GM19328 (cell line): ENCODE results near the gene UNC93A.
"Not testable (repeated sequence)": the region's sequence is repeated elsewhere in the genome, so short reads cannot be mapped to it uniquely, and the experiment has no call there.

Experiments
- ATAC-seq: cut with Tn5 transposase; IDR thresholded peaks from one replicate; pipeline ENCODE4 v1.9.1; 2021; ENCODE audit warnings: mild to moderate bottlenecking, moderate library complexity; ENCODE audit not compliant: unreplicated experiment

The UNC93A gene

DNA sequence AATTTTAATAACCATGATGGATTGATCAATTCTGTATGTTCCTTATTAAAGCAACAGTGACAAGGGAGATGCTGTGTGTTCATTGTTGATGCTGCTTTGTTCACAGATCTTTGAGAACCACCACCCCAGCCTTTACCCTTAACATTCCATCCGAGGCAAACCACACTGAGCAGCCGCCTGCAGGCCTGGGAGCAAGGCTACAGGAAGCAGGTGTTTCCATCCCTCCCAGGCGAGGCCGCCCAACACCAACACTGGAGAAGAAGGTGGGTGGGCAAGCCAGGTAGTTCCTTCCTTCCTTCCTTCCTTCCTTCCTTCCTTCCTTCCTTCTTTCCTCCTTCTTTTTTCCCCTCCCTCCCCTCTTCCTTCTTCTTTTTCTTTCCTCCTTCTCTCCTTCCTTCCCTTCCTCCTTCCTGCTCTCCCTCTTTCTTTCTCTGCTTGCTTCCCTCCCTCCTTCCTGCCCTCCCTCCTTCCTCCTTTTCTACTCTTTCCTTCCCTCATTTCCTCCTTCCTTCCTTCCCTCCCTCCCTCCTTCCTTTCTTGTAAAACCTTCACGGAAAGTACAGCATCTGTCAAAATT is 47.5 kb downstream of the UNC93A start:
- no peak for ATAC-seq

DNA sequence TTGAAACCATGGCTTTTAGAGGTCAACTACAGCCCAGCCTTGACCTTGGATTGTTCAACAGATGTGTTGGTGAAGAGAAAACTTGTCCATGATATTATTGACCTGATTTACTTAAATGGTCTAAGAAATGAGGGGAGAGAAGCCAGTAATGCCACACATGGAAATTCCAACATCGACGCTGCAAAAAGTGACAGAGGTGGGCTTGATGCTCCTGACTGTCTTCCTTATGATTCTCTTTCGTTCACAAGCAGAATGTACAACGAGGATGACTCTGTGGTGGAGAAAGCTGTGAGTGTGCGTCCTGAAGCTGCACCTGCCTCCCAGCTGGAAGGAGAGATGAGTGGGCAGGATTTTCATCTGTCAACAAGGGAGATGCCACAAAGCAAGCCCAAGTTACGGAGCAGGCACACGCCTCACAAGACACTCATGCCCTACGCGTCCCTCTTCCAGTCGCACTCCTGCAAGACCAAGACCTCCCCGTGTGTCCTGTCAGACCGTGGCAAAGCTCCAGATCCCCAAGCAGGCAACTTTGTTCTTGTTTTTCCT is 50.0 kb downstream of the UNC93A start:
- ATAC-seq = no peak

DNA sequence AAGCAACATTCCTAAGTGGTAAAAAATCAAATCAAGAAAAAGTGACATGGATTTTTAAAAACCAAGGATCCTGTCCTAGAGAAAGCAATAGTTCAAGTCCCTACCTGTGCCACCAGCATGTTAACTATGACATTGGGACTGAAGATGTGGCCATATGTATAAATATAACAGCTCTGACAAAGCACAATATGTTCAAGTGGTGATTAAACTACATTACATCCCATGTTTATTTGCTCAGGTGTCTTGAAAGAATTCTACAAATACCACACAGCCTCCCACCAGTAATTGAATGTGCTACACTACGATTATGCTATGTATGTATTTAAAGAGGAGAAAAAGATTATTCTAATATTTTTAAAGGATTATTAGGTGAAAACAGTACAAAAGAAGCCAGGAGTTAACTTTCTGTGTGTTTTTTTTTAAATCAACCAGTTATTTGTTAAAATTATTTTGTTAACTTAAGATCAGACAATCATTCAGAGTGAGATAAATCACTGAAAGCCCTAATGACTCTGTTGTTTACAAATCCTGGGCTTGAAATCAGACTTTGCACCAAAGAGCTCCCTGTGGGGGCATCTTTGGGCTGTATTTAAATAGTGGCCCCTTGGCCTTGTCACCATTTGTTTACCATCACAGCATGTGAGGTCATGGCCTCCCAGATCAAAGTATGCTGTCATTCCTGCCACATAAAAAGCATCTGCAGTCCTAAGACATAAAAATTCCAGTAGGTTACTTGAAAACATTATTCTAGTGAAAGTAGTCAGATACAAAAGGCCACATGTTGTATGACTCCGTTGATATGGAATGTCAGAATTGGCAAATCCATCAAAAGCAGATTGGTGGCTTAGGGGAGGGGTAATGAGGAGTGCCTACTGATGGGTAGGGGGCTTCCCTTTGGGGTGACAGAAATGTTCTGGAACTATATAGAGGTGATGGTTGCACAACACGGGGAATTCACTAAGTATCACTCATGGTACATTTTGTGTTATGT is 50.8 kb downstream of the UNC93A start:
- no peak for ATAC-seq

DNA sequence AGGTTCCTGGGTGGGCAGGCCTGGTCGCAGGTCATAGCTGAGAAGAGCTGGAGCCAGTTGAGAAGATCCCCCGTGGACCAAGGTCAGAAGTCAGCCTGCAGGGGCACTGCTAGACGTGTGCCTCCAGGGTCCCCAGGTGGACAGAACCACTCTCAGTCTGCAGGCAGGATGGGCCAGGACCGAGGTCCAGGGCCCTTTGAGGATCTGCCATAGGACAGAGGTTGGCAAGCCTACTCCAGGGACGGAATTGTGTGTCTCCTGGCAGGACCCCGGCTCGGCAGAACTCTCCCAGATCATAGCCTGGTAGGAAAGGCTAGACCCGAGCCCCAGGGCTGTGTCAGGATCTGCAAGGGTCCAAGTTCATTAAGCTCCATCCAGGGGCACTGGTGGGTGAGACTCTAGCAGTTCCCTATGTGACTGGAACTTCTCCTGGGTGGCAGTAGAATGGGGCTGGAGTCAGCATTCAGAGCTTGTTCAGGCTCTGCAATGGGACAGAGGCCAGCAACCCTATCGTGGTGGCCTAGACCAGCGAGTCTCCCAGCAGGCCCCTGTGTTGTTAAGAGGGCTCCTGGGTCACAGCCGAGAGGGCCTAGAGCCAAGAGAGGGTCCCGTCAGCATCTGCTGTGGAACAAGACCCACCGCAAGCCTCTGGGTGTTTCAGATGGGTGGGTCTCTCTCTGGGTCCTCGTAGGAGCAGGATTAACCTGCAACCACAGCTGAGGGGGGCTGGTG is 51.9 kb downstream of the UNC93A start:
- no peak for ATAC-seq

DNA sequence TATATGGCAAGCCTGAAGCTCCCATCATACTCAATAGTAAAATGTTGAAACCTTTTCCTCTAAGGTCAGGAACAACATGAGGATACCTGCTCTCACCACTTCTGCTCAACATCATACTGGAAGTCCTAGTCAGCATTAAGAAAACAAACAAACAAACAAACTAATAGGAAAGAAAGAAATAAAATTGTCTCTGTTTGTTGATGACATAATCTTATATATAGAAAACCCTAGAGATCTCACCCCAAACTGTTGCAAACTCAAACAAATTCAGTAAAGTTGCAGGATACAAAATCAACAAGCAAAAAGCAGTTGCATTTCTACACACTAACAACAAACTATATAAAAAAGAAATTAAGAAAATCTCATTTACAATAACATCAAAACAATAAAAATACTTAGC is 54.2 kb downstream of the UNC93A start:
- ATAC-seq = no peak

DNA sequence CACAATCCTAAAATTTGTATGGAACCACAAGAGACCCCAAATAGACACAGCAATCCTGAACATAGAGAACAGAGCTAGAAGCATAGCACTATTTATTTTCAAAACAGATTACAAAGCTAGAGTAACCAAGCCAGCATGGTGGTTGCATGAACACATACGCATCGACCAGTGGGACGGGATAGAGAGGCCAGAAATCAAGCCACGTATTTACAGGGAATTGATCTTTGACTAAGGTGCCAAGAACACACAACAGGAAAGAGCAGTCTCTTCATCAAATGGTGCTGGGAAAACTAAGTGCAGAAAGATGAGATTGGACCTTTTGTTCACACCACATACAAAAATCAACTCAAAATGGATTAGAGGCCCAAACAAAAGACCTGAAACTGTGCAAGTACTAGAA is 54.8 kb downstream of the UNC93A start:
- ATAC-seq = no peak

DNA sequence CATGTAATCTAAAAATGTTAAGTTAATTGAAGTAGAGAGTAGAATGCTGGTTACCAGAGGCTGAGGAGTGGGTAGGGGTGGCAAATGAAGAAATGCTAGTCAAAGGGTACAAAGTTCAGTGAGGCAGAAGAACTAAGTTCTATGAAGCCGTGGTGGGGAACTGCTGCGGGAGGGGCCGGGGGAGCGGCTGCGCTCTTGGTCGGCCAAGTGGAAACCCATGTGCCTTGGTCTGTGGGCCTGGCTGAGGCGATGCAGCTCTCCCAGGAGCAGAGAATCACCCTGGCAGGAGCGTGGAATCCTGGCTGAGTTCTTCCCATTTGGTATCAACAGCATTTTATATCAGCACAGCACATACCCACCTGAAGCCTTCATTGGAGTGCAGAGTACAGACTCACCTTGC is 56.1 kb downstream of the UNC93A start:
- no peak for ATAC-seq

DNA sequence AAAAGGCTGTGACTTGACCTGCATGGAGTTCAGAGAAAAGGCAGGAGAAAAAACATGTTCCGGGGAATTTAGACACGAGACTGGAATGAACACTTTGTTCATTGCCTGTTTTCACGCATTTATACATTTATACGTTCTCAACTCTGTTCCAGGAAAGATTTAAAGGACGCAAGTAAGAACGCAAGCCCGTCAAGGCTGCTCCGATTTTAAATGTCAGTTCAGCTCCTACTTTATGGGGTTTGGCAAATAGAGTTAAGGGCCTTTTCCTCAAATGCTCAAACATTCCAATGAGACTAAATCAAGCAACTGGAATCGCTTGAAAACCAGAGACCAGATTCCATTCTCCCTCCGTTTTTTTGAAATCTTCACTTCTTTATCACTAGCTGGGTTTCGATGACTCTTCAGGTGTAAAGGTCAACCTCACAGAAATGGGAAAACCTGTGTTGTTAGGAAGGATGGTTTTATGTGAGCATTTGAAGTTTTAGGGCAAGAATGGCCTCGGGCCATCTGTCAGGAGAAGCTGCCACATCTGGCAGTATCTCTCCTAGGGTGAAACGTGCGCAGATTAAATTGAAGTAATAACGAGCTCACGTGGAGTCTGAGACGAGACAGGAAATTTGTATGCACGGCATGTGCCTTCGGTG is 58.6 kb downstream of the UNC93A start:
- no peak for ATAC-seq

DNA sequence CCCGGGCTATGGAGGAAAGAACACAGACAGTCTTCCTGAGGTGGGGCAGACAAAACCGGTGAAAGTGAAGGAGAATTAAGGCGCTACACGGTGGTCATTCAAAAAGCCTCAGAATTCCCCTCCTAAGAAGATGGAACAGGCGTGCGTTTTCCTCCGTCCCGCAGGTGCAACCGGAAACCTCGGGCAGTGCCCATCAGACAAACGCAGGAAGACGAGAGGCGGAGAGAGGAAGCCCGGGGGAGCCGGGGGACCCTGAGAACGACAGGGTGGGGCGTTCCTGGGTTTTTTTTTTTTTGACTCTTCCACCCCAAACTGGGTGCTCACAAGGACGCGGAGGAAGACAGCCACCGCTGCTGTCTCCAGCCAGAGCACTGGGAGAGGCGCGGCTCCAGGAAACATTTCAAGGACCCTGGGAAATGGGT is 59.2 kb downstream of the UNC93A start:
- ATAC-seq = no peak

DNA sequence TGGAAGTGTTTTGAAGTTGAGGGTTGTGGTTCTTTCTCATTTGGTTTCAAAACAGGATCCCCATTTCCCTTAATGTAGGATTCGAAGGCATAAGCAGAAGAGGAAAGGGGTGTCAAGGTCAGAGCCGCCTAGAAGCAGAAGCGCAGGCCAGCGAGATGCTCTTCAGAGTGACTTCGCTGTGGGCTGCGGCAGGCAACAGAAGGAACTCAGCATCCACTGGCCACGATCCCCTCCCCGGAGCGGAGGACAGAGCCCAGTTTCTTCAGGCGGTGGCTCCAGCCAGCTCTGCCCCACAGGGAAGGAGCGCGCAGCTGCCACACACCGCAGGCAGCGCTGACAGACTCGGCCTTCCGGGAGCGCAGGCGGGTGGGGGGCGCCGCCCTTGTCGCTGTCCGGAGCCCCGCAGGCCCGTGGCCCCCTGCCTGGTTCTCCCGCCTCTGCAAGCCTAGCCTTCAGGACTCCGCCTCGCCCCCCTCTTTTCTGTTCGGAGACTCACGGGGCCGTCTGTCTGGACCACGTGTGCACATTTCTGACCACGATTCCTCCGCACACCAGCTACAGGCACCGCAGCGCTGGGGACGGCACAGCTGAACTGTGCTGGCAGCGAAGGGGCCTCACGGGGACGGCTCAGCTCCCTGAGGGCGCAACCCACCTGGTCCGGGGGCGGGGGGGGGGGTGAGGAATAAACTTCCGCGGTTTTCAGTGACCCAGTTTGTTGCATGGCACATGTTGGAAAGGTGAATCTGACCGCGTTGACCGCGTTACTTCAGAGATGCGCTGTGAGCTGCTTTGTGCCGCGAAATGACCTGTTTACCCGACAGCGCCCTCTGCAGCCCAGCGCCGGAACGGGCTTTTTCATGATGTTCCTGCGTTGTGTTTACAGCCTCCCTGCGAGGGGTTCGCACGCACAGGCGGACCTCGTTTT is 59.9 kb downstream of the UNC93A start:
- ATAC-seq = no peak

DNA sequence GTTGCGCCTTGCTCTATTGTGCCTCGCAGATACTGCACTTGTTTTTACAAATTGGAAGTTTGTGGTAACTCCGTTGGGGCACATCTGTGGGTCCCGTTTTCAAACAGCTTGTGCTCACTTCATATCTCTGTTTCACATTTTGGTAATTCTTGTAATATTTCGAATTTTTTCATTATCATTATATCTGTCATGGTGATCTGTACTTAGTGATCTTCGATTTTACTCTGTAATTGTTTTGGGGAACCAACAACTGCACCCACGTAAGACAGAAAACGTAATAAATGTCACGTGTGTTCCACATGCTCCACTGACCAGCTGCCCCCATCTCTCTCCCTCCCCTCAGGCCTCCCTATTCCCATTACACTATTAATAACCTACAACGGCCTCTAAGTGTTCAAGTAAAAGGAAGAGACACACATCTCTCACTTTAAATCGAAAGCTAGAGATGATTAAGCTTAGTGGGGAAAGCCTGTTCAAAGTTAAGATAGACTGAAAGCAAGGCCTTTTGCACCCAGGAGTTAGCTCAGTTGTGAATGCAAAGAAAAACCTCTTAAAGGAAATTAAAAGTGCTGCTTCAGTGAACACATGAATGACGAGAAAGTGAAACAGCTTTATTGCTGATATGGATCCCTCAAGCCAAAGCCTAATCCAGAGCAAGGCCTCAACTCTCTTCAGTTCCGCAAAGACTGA is 60.7 kb downstream of the UNC93A start:
- no peak for ATAC-seq

DNA sequence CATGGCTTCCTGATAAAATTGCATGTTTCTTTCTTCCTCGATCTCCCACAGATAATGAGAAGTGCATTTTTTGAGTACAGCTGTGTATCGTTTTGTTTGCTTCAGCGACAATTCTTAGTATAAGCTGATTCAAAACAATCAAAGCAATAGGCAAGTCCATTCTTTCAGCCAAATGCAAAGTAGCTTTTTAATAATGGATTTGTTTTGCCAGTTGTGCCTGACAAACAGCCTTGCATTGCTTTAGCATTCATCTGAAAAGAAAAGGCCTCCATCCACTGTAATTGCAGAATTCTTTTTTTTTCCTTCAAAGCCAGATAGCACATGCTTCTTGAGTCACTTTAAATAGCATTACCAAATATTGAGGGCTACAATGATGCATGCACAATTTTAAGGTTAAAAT is 65.8 kb downstream of the UNC93A start:
- no peak for ATAC-seq

DNA sequence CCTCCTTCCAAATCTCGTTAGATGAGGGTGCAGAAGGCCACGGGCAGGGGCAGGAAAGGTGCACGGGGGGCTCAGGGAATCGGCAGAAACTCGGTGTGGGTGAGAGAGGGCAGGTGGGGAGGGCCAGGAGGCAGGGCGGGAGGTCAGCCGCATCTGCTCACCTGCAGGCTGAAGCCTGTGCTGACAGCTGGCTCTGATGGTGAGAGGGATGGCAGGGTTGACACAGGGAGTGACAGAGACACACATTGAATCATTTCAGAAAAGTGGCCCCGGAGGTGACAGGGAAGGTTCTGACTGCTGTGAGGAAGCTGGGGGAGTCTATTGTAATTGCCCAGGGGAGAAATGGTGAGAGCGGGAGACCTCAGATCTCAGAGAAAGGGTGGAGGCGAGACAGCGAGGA is 67.3 kb downstream of the UNC93A start:
- ATAC-seq = not testable (repeated sequence)

DNA sequence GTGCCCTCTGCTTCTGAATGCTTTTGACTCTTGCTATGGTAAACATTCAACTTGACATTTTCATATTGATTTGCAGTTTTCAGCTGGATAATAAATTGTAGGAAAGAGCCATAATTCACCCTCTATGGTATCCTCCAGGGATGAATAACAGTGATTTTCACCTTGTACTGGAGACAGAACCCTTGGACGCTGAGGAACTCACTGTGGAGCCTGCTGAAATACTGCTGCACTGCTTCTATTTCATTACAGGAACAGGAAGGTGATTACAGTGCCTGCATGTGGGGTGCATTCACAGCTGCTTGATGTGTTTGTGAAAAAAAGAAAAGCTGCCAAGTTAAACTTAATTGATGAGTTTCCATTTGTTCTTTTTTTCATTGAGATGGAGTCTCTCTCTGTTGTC is 70.1 kb downstream of the UNC93A start:
- not testable (repeated sequence) for ATAC-seq
